Measurements from ENCODE around the gene MORN4. TPM values are rescaled to one million over a fixed set of nuclear protein-coding genes. Genes with fewer than 3 reads are reported as not detected.
A peak's percentile ranks its signal among the peaks of the same experiment; 100 is the strongest.

Gene MORN4
- total and polyA plus RNA-seq, 9 of the 15 experiments (the other 6 are each of a cell fraction or from before 2014, with no cell fraction given) = 8.3 to 23.9 (median 11.7) TPM

GRCh38 chr10:97640174-97640867 lies 7.0 kb upstream of the MORN4 start, which contains the start of gene PI4K2A:
PI4K2A (plus strand) TSS chr10:97640671; CDS start chr10:97640743, 72 bp downstream.
- in situ Hi-C loops (cut with MboI) = no loop called here
- BruUV-seq (replicated peaks) = no TSS peak
- peak; percentile 81 for TF ChIP-seq RBFOX2 (IDR thresholded peaks at IDR 0.05; ENCODE audit: low read depth, low read length)
- peak; percentile 80 to 89 for TF ChIP-seq MNT (conservative IDR thresholded peaks at IDR 0.05)
- TF ChIP-seq PATZ1 (CRISPR knock-in tag; IDR thresholded peaks at IDR 0.05; ENCODE audit: borderline replicate concordance) = no peak
- TF ChIP-seq SUPT5H (IDR thresholded peaks at IDR 0.05) = peak; percentile 24; the same call in 1 of the 2 replicates
- TF ChIP-seq CTBP1 (IDR thresholded peaks at IDR 0.05; ENCODE audit: borderline replicate concordance) = peak; percentile 65
- TF ChIP-seq MAFF (IDR thresholded peaks at IDR 0.05; ENCODE audit: low read length) = 0 out of 2 replicates have a peak, but pooled peaks have one; percentile 31
- TF ChIP-seq ARID4B (CRISPR knock-in tag; IDR thresholded peaks at IDR 0.05) = peak; percentile 39; the same call in 1 of the 2 replicates
- TF ChIP-seq BACH1 (tag; IDR thresholded peaks at IDR 0.05) = no peak
- no peak for TF ChIP-seq NUFIP1 (IDR thresholded peaks at IDR 0.05; ENCODE audit: partially characterized antibody)
- TF ChIP-seq MAZ (CRISPR knock-in tag; conservative IDR thresholded peaks at IDR 0.05 in 1 of 2, IDR thresholded peaks at IDR 0.05 in 1 of 2) = peak in 1 of 2 experiments; percentile 17; a peak in 1 of 4 replicates
- TF ChIP-seq ZBTB2 (IDR thresholded peaks at IDR 0.05) = peak; percentile 90

More at GRCh38 chr10:97640174-97640867, 7.0 kb upstream of the MORN4 start, which contains the start of gene PI4K2A:
- ATAC-seq (peak; percentile 99), FAIRE-seq (peak; percentile 95), DNase-seq (ENCODE audit: extremely low read depth in 1 of 4, low spot score in 3 of 4) (peak; percentile 95 to 98 (median 98))
- whole genome bisulfite sequencing (ENCODE audit: insufficient coverage, low coverage, missing lambda C conversion rate) = 7% methylated on average over 11 of the region's 54 CpGs
- CTCF ChIA-PET (ENCODE audit: low intra/inter-chr PET ratio) = no interaction called here
- Histone ChIP-seq H2AFZ (ENCODE audit: low read depth, low read length) (peak within 1 kb of the TSS; percentile 98), H3K36me3 (ENCODE audit: control insufficient read depth, insufficient read depth, low read length) (peaks cover 19% of the 10 kb centered on the region), H3K27me3 (ENCODE audit: control insufficient read depth in 2 of 2, insufficient read depth in 2 of 2, low read length in 2 of 2) (no peaks in the 10 kb centered on the region), H3K4me2 (ENCODE audit: insufficient read depth, low read length) (peak within 1 kb of the TSS; percentile 86), H3K4me3 (peak within 1 kb of the TSS; percentile 81), H3K79me2 (ENCODE audit: control insufficient read depth, insufficient read depth, low read length) (peaks cover 34% of the 10 kb centered on the region), H3K9ac (ENCODE audit: insufficient read depth in 1 of 2, low read depth in 2 of 2, low read length in 2 of 2) (peak within 1 kb of the TSS; percentile 67 to 95), H3K9me3 (replicated peaks; ENCODE audit: control insufficient read depth, insufficient read depth, low read depth, low read length) (no peaks in the 10 kb centered on the region), H3K4me1 (replicated peaks in 1 of 2; ENCODE audit: control insufficient read depth in 2 of 2, insufficient read depth in 2 of 2, low read length in 2 of 2) (peaks cover 7% of the 10 kb centered on the region in 2 experiments; a peak in 4 of 5 replicates), H3K9me1 (ENCODE audit: control insufficient read depth, insufficient read depth, low read length) (no peaks in the 10 kb centered on the region), H4K20me1 (replicated peaks; ENCODE audit: control insufficient read depth, insufficient read depth, low read length) (no peaks in the 10 kb centered on the region), H3K27ac (ENCODE audit: extremely low read depth, low read depth, low read length) (peak within 1 kb of the TSS; percentile 76)
- POLR2A ChIA-PET = interaction anchor here (0.8 to 1.0 kb wide), 3 partner anchors 8 to 27 kb away, joined by 3 to 6 read pairs (median 3); no protein-coding TSS in a partner anchor
- intact Hi-C loops (cut with micrococcal nuclease) = no loop called here
